Muscle layer of duodenum (tissue), 2 donors: ENCODE measurements around the gene GOLGA2.

Experiments
- H3K27ac ChIP-seq: one replicate; pipeline ENCODE4 v1.7.0; 2013; ENCODE audit warnings: mild to moderate bottlenecking, low read length
- H3K27me3 ChIP-seq: one replicate; pipeline ENCODE4 v1.7.0; 2013; ENCODE audit warnings: low read depth, mild to moderate bottlenecking, control low read depth, low read length
- H3K36me3 ChIP-seq, 2 donors: one replicate each; pipeline ENCODE4 v1.7.0; 2013; ENCODE audit warnings: low read length in 2 of 2, control low read depth in 1 of 2, mild to moderate bottlenecking in 1 of 2; ENCODE audit not compliant: insufficient read depth in 2 of 2, control insufficient read depth in 1 of 2
- H3K4me1 ChIP-seq, 2 donors: one replicate each; pipeline ENCODE4 v1.7.0; 2013; ENCODE audit warnings: low read length in 2 of 2, mild to moderate bottlenecking in 2 of 2, control low read depth in 1 of 2, moderate library complexity in 1 of 2; ENCODE audit not compliant: insufficient read depth in 2 of 2, control insufficient read depth in 1 of 2
- H3K4me3 ChIP-seq, 2 donors: one replicate each; pipeline ENCODE4 v1.7.0; 2013; ENCODE audit warnings: low read length in 2 of 2, low read depth in 1 of 2, mild to moderate bottlenecking in 1 of 2
- H3K9me3 ChIP-seq, 2 donors: one replicate each; pipeline ENCODE4 v1.7.0; 2013; ENCODE audit warnings: low read length in 2 of 2, control low read depth in 1 of 2, mild to moderate bottlenecking in 1 of 2; ENCODE audit not compliant: control insufficient read depth in 1 of 2
- donor health status: healthy.

The GOLGA2 gene

GRCh38 chr9:128271112-128271511 is 4.7 kb downstream of the GOLGA2 start:
- H3K27ac ChIP-seq: no peak overlapping the region
- no peaks in the 10 kb centered on the region for H3K9me3 ChIP-seq
- peaks cover 33 to 55% of the 10 kb centered on the region in 2 donors for H3K36me3 ChIP-seq
- H3K27me3 ChIP-seq: no peaks in the 10 kb centered on the region
- no peak overlapping the region for H3K4me3 ChIP-seq
- peaks cover 6 to 26% of the 10 kb centered on the region in 2 donors for H3K4me1 ChIP-seq

GRCh38 chr9:128266868-128267590 is 8.8 kb downstream of the GOLGA2 start:
- no peak overlapping the region for H3K27ac ChIP-seq
- peaks cover 41 to 70% of the 10 kb centered on the region in 2 donors for H3K36me3 ChIP-seq
- H3K4me1 ChIP-seq: no peaks in the 10 kb centered on the region
- no peak overlapping the region for H3K4me3 ChIP-seq
- H3K9me3 ChIP-seq: no peaks in the 10 kb centered on the region
- H3K27me3 ChIP-seq: no peaks in the 10 kb centered on the region

- peaks cover 40 to 74% of the 10 kb centered on the region in 2 donors for H3K36me3 ChIP-seq
- H3K27ac ChIP-seq: no peak overlapping the region
Observed at GRCh38 chr9:128265348-128265847, 10.4 kb downstream of the GOLGA2 start.

GRCh38 chr9:128262687-128263086 is 13.1 kb downstream of the GOLGA2 start:
- no peak overlapping the region for H3K4me3 ChIP-seq
- H3K27me3 ChIP-seq: no peaks in the 10 kb centered on the region
- H3K27ac ChIP-seq: no peak overlapping the region
- H3K9me3 ChIP-seq: no peaks in the 10 kb centered on the region
- peaks cover 51 to 89% of the 10 kb centered on the region in 2 donors for H3K36me3 ChIP-seq
- no peaks in the 10 kb centered on the region for H3K4me1 ChIP-seq

More at GRCh38 chr9:128265348-128265847, 10.4 kb downstream of the GOLGA2 start:
- no peaks in the 10 kb centered on the region for H3K4me1 ChIP-seq
- H3K27me3 ChIP-seq: no peaks in the 10 kb centered on the region
- H3K9me3 ChIP-seq: no peaks in the 10 kb centered on the region
- H3K4me3 ChIP-seq: no peak overlapping the region

- Histone ChIP-seq H3K4me3 (no peak overlapping the region), H3K27me3 (no peaks in the 10 kb centered on the region), H3K36me3 (peaks cover 36 to 74% of the 10 kb centered on the region in 2 donors), H3K4me1 (no peaks in the 10 kb centered on the region), H3K9me3 (no peaks in the 10 kb centered on the region), H3K27ac (no peak overlapping the region)
Observed at GRCh38 chr9:128260340-128260739, 15.5 kb downstream of the GOLGA2 start.

- no peak overlapping the region for H3K27ac ChIP-seq
- no peak overlapping the region for H3K4me3 ChIP-seq
- H3K4me1 ChIP-seq: no peaks in the 10 kb centered on the region
- no peaks in the 10 kb centered on the region for H3K9me3 ChIP-seq
- no peaks in the 10 kb centered on the region for H3K27me3 ChIP-seq
- H3K36me3 ChIP-seq: peaks cover 32 to 65% of the 10 kb centered on the region in 2 donors
Observed at GRCh38 chr9:128259156-128259555, 16.7 kb downstream of the GOLGA2 start.

GRCh38 chr9:128258326-128258725 is 17.5 kb downstream of the GOLGA2 start:
- H3K36me3 ChIP-seq: peaks cover 32 to 65% of the 10 kb centered on the region in 2 donors

GRCh38 chr9:128257907-128258306 is 17.9 kb downstream of the GOLGA2 start:
- Histone ChIP-seq H3K27me3 (no peaks in the 10 kb centered on the region), H3K27ac (no peak overlapping the region), H3K4me3 (no peak overlapping the region), H3K36me3 (peaks cover 31 to 61% of the 10 kb centered on the region in 2 donors), H3K4me1 (no peaks in the 10 kb centered on the region), H3K9me3 (no peaks in the 10 kb centered on the region)

More at GRCh38 chr9:128258326-128258725, 17.5 kb downstream of the GOLGA2 start:
- H3K9me3 ChIP-seq: no peaks in the 10 kb centered on the region
- H3K4me3 ChIP-seq: no peak overlapping the region
- no peak overlapping the region for H3K27ac ChIP-seq
- no peaks in the 10 kb centered on the region for H3K4me1 ChIP-seq
- no peaks in the 10 kb centered on the region for H3K27me3 ChIP-seq

GRCh38 chr9:128257086-128257825 is 18.6 kb downstream of the GOLGA2 start:
- Histone ChIP-seq H3K36me3 (peaks cover 25 to 55% of the 10 kb centered on the region in 2 donors), H3K27me3 (no peaks in the 10 kb centered on the region), H3K27ac (no peak overlapping the region), H3K4me1 (no peaks in the 10 kb centered on the region), H3K4me3 (no peak overlapping the region), H3K9me3 (no peaks in the 10 kb centered on the region)

GRCh38 chr9:128254855-128255759 is 20.7 kb downstream of the GOLGA2 start:
- H3K36me3 ChIP-seq: peaks cover 12 to 33% of the 10 kb centered on the region in 2 donors
- H3K27me3 ChIP-seq: no peaks in the 10 kb centered on the region
- H3K9me3 ChIP-seq: no peaks in the 10 kb centered on the region
- H3K4me3 ChIP-seq: no peak overlapping the region
- no peak overlapping the region for H3K27ac ChIP-seq
- H3K4me1 ChIP-seq: peaks cover 0 to 16% of the 10 kb centered on the region in 2 donors
